Peyer's patch (tissue), 4 donors: Measurements from ENCODE around the gene ELP5.
A peak's percentile ranks its signal among the peaks of the same experiment; 100 is the strongest.

ENCODE experiments used
- POLR2A ChIP-seq, 2 donors: fragments of 450-650 bp; IDR thresholded peaks; one replicate each; pipeline ENCODE4 v1.5.1; 2017; ENCODE audit warnings: antibody characterized with exemption in 2 of 2, mild to moderate bottlenecking in 2 of 2, moderate library complexity in 2 of 2
- TF ChIP-seq, protein P1 (sequence below), 6 experiments: fragments of 450-650 bp in 4 of 6; fragments of 200-600 bp in 2 of 6; sonication (generic) in 1 of 6; IDR thresholded peaks; one replicate each; pipeline ENCODE4 v1.5.1; 2017 to 2019; ENCODE audit warnings: antibody characterized with exemption in 6 of 6, mild to moderate bottlenecking in 3 of 6, moderate library complexity in 1 of 6

DNA sequence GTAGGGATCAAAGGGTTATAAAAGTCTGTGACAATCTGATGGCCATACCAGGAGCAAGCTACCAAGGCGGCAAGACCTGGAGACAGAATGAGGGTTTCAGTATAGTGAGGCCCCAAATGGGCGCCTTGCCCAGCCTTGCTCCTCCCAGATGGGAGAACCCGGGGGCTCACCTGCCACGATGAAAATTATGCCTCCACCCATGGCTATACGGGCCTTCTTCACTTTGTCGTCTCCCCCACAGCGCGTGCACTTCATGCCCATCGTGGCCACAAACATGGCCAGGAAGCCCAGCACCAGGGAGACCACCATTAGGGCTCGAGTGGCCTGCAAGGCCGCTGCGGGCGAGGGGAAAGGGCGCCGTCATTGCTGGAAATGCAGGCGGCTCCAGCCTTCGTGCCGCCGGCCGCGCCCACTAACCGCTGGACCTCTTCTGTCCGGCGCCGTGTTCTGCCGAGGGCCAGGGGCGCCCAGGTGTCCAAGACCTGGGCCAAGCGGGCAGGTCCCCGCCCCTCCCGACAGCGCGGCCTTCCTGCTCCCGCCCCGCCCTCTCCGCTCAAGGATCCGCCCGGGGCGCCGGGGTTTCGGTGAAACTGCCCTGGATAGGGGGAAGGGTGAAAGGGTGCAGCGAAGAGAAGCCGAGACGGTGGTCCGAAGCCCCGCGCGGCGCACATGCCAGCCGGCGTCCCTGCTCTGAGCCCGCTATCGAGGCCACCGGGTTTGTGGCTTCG lies 8.8 kb downstream of the ELP5 start:
- TF ChIP-seq, protein P1, sequence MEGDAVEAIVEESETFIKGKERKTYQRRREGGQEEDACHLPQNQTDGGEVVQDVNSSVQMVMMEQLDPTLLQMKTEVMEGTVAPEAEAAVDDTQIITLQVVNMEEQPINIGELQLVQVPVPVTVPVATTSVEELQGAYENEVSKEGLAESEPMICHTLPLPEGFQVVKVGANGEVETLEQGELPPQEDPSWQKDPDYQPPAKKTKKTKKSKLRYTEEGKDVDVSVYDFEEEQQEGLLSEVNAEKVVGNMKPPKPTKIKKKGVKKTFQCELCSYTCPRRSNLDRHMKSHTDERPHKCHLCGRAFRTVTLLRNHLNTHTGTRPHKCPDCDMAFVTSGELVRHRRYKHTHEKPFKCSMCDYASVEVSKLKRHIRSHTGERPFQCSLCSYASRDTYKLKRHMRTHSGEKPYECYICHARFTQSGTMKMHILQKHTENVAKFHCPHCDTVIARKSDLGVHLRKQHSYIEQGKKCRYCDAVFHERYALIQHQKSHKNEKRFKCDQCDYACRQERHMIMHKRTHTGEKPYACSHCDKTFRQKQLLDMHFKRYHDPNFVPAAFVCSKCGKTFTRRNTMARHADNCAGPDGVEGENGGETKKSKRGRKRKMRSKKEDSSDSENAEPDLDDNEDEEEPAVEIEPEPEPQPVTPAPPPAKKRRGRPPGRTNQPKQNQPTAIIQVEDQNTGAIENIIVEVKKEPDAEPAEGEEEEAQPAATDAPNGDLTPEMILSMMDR (IDR thresholded peaks at IDR 0.05), result no peak
- peak; percentile 44 to 50 for TF ChIP-seq POLR2A (IDR thresholded peaks at IDR 0.05)
